Esophagus squamous epithelium (tissue), 4 donors: Measurements from ENCODE around the gene GOLGA6L10.

Experiments used
- POLR2A ChIP-seq, 4 donors: fragments of 450-650 bp; IDR thresholded peaks; one replicate each; pipeline ENCODE4 v1.6.1; 2017; ENCODE audit warnings: antibody characterized with exemption in 4 of 4, mild to moderate bottlenecking in 4 of 4, moderate library complexity in 3 of 4
- TF ChIP-seq, protein P1 (sequence below), 6 experiments: fragments of 450-650 bp in 4 of 6; fragments of 200-600 bp in 2 of 6; sonication (generic) in 2 of 6; IDR thresholded peaks; one replicate each; pipeline ENCODE4 v1.5.1; 2016 to 2019; ENCODE audit warnings: antibody characterized with exemption in 6 of 6, mild to moderate bottlenecking in 4 of 6, moderate library complexity in 4 of 6

DNA sequence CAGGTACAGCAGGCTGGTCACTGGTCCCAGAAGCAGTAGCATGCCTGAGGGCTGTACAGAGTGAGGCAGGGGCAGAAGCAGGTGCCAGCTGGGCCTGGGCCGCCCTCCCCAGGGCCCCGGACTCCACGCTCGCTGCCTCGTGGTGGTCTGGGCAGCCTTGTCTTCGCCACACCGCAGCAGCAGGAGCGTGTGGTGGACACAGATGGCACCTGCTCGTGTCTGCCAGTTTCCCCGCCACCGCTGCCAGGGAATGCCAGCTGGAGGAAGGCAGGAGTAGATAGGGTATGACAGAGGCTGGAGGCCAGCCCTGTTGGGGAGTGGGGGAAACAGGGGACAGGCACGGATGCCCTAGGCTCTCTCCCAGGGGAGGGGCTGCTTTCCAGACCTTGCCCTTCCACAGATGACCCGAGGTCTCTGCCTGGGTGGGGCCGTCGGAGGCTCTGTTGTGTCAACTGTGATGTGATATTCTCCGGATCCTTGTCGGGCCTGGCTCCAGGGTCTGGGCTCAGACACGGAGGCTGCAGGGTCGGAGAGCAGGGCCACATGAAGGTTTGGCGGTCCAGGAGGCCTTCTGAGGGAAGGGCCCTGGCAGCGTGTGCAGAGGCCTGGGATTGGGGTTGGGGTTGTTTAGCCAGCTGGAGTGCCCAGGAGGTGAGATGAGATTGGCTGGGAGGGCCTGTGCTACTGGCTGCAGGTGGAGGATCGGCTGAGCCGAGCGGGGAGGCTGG is 33.6 kb downstream of the GOLGA6L10 start:
- TF ChIP-seq, protein P1, sequence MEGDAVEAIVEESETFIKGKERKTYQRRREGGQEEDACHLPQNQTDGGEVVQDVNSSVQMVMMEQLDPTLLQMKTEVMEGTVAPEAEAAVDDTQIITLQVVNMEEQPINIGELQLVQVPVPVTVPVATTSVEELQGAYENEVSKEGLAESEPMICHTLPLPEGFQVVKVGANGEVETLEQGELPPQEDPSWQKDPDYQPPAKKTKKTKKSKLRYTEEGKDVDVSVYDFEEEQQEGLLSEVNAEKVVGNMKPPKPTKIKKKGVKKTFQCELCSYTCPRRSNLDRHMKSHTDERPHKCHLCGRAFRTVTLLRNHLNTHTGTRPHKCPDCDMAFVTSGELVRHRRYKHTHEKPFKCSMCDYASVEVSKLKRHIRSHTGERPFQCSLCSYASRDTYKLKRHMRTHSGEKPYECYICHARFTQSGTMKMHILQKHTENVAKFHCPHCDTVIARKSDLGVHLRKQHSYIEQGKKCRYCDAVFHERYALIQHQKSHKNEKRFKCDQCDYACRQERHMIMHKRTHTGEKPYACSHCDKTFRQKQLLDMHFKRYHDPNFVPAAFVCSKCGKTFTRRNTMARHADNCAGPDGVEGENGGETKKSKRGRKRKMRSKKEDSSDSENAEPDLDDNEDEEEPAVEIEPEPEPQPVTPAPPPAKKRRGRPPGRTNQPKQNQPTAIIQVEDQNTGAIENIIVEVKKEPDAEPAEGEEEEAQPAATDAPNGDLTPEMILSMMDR (IDR thresholded peaks at IDR 0.05), result no peak
- no peak for TF ChIP-seq POLR2A (IDR thresholded peaks at IDR 0.05)
